Frontal cortex (tissue), 4 donors: Measurements from ENCODE around the gene TRPM4. TPM values are rescaled to one million over a fixed set of nuclear protein-coding genes. Genes with fewer than 3 reads are reported as not detected.
"Not testable (repeated sequence)": the region's sequence is repeated elsewhere in the genome, so short reads cannot be mapped to it uniquely, and the experiment has no call there.

Source experiments
- DNase-seq, 2 donors: peaks; one replicate each; pipeline ENCODE4 v3.0.0; 2012; ENCODE audit warnings: low spot score in 2 of 2
- FAIRE-seq: peaks from 2 replicates; lab custom pipeline; 2012; peaks lifted over from hg19 to GRCh38; lab: Jason Lieb, UNC
- total RNA-seq: library from RNA; depleted of rRNA; stranded (reverse); fragments of >200 nt; gene quantifications from one replicate; pipeline ENCODE4 v1.2.3, GENCODE V29; 2014
- donor health status: control.
- donor health status: control.
- donor health status: control.

The TRPM4 gene
- total RNA-seq, 1 donor from 2014 or later = 4.1 TPM

- no peak for DNase-seq
- FAIRE-seq = no peak
These were observed 57.1 kb downstream of the TRPM4 start for GRCh38 chr19:49214701-49215100.

GRCh38 chr19:49216071-49216470 is 58.5 kb downstream of the TRPM4 start:
- no peak for FAIRE-seq
- no peak for DNase-seq

GRCh38 chr19:49217382-49217781 is 59.8 kb downstream of the TRPM4 start:
- no peak for FAIRE-seq
- DNase-seq = no peak

GRCh38 chr19:49222011-49222410 is 64.4 kb downstream of the TRPM4 start:
- no peak for FAIRE-seq
- DNase-seq = no peak

- DNase-seq (no peak), FAIRE-seq (no peak)
These were observed 64.9 kb downstream of the TRPM4 start for GRCh38 chr19:49222528-49222927.

- FAIRE-seq (no peak), DNase-seq (no peak)
These were observed 65.9 kb downstream of the TRPM4 start for GRCh38 chr19:49223472-49223871.

GRCh38 chr19:49224441-49224840 is 66.8 kb downstream of the TRPM4 start:
- not testable (repeated sequence) for FAIRE-seq, DNase-seq

- no peak for FAIRE-seq
- no peak for DNase-seq
These were observed 67.3 kb downstream of the TRPM4 start for GRCh38 chr19:49224879-49225278.

- no peak for DNase-seq
- no peak for FAIRE-seq
These were observed 71.8 kb downstream of the TRPM4 start for GRCh38 chr19:49229416-49229815.

- FAIRE-seq = no peak
- DNase-seq = no peak
These were observed 73.8 kb downstream of the TRPM4 start for GRCh38 chr19:49231389-49231788.

GRCh38 chr19:49231804-49232203 is 74.2 kb downstream of the TRPM4 start:
- DNase-seq = no peak
- FAIRE-seq = no peak

GRCh38 chr19:49233163-49233562 is 75.6 kb downstream of the TRPM4 start:
- DNase-seq (no peak), FAIRE-seq (no peak)

GRCh38 chr19:49241769-49242168 is 84.2 kb downstream of the TRPM4 start:
- FAIRE-seq (no peak), DNase-seq (no peak)

- DNase-seq (no peak), FAIRE-seq (no peak)
These were observed 85.5 kb downstream of the TRPM4 start for GRCh38 chr19:49243129-49243528.

GRCh38 chr19:49243726-49244125 is 86.1 kb downstream of the TRPM4 start:
- FAIRE-seq (no peak), DNase-seq (no peak)

- no peak for DNase-seq
These were observed 86.7 kb downstream of the TRPM4 start for GRCh38 chr19:49244256-49244655.

GRCh38 chr19:49247676-49248075 is 90.1 kb downstream of the TRPM4 start:
- DNase-seq = no peak
- no peak for FAIRE-seq

More at GRCh38 chr19:49244256-49244655, 86.7 kb downstream of the TRPM4 start:
- FAIRE-seq = no peak

GRCh38 chr19:49249933-49250332 is 92.3 kb downstream of the TRPM4 start:
- FAIRE-seq (no peak), DNase-seq (no peak)

- DNase-seq (no peak), FAIRE-seq (no peak)
These were observed 98.1 kb downstream of the TRPM4 start for GRCh38 chr19:49255674-49256073.

GRCh38 chr19:49256691-49257090 is 99.1 kb downstream of the TRPM4 start:
- no peak for FAIRE-seq
- DNase-seq = no peak
